HEK293 (cell line): ENCODE measurements around the gene TNS1.

Experiments
- CTCF ChIP-seq: fragments of 450-650 bp; formaldehyde crosslinking; IDR thresholded peaks from 2 replicates; pipeline ENCODE4 v1.5.1; 2016; ENCODE audit warnings: missing biosample characterization, missing genetic modification characterization
- EGR2 ChIP-seq: fragments of 450-650 bp; formaldehyde crosslinking; IDR thresholded peaks from 2 replicates; pipeline ENCODE4 v1.5.1; 2016; ENCODE audit warnings: low read depth, missing biosample characterization, missing genetic modification characterization
- IKZF3 ChIP-seq: fragments of 450-650 bp; IDR thresholded peaks from 2 replicates; pipeline ENCODE4 v1.5.0; 2018; ENCODE audit warnings: missing biosample characterization, mild to moderate bottlenecking, missing genetic modification characterization, moderate library complexity
- KLF10 ChIP-seq: fragments of 450-650 bp; IDR thresholded peaks from 2 replicates; pipeline ENCODE4 v1.5.1; 2018; ENCODE audit warnings: missing biosample characterization, mild to moderate bottlenecking, missing genetic modification characterization
- KLF8 ChIP-seq: fragments of 450-650 bp; formaldehyde crosslinking; IDR thresholded peaks from 2 replicates; pipeline ENCODE4 v1.5.1; 2016; ENCODE audit warnings: missing biosample characterization, missing genetic modification characterization
- MEIS1 ChIP-seq: sonication (generic); formaldehyde crosslinking; IDR thresholded peaks from 2 replicates; pipeline ENCODE4 v1.8.1; 2022; ENCODE audit warnings: missing genetic modification reagents, mild to moderate bottlenecking, borderline replicate concordance
- SP2 ChIP-seq: fragments of 450-650 bp; formaldehyde crosslinking; IDR thresholded peaks from 2 replicates; pipeline ENCODE4 v1.5.1; 2016; ENCODE audit warnings: missing biosample characterization, missing genetic modification characterization
- SP3 ChIP-seq: fragments of 450-650 bp; formaldehyde crosslinking; IDR thresholded peaks from 2 replicates; pipeline ENCODE4 v1.5.1; 2016; ENCODE audit warnings: missing biosample characterization, missing genetic modification characterization
- SP7 ChIP-seq: fragments of 450-650 bp; formaldehyde crosslinking; IDR thresholded peaks from 2 replicates; pipeline ENCODE4 v1.5.1; 2016; ENCODE audit warnings: missing biosample characterization, missing genetic modification characterization
- ZBTB20 ChIP-seq: fragments of 450-650 bp; formaldehyde crosslinking; IDR thresholded peaks from 2 replicates; pipeline ENCODE4 v1.5.1; 2016; ENCODE audit warnings: missing biosample characterization, missing genetic modification characterization
- ZBTB26 ChIP-seq: fragments of 450-650 bp; formaldehyde crosslinking; optimal IDR thresholded peaks from 2 replicates; pipeline ENCODE3; 2016; ENCODE audit warnings: missing biosample characterization, mild to moderate bottlenecking, missing genetic modification characterization
- ZBTB6 ChIP-seq: fragments of 450-650 bp; formaldehyde crosslinking; IDR thresholded peaks from 2 replicates; pipeline ENCODE4 v1.5.1; 2017; ENCODE audit warnings: missing biosample characterization, missing genetic modification characterization
- ZEB2 ChIP-seq: fragments of 450-650 bp; formaldehyde crosslinking; IDR thresholded peaks from 2 replicates; pipeline ENCODE4 v1.5.1; 2016; ENCODE audit warnings: missing biosample characterization, missing genetic modification characterization
- ZFHX2 ChIP-seq: fragments of 450-650 bp; formaldehyde crosslinking; conservative IDR thresholded peaks from 2 replicates; pipeline ENCODE4 v1.5.1; 2016; ENCODE audit warnings: missing biosample characterization, missing genetic modification characterization
- ZIC2 ChIP-seq: fragments of 450-650 bp; formaldehyde crosslinking; IDR thresholded peaks from 2 replicates; pipeline ENCODE4 v1.5.1; 2016; ENCODE audit warnings: missing biosample characterization, missing genetic modification characterization
- ZNF202 ChIP-seq: fragments of 450-650 bp; formaldehyde crosslinking; IDR thresholded peaks from 2 replicates; pipeline ENCODE4 v1.5.1; 2016; ENCODE audit warnings: missing biosample characterization, missing genetic modification characterization, borderline replicate concordance
- ZNF239 ChIP-seq: fragments of 450-650 bp; formaldehyde crosslinking; IDR thresholded peaks from 2 replicates; pipeline ENCODE4 v1.5.1; 2016; ENCODE audit warnings: missing biosample characterization, missing genetic modification characterization
- ZNF350 ChIP-seq: fragments of 450-650 bp; formaldehyde crosslinking; IDR thresholded peaks from 2 replicates; pipeline ENCODE4 v1.5.0; 2017; ENCODE audit warnings: missing biosample characterization, mild to moderate bottlenecking, missing genetic modification characterization
- ZNF366 ChIP-seq: fragments of 450-650 bp; formaldehyde crosslinking; conservative IDR thresholded peaks from 2 replicates; pipeline ENCODE4 v1.5.1; 2016; ENCODE audit warnings: missing biosample characterization, missing genetic modification characterization
- ZNF596 ChIP-seq: fragments of 450-650 bp; IDR thresholded peaks from 2 replicates; pipeline ENCODE4 v1.5.0; 2018; ENCODE audit warnings: missing biosample characterization, mild to moderate bottlenecking, missing genetic modification characterization, moderate library complexity
- ZNF610 ChIP-seq: fragments of 450-650 bp; formaldehyde crosslinking; IDR thresholded peaks from 2 replicates; pipeline ENCODE4 v1.5.1; 2016; ENCODE audit warnings: missing biosample characterization, missing genetic modification characterization, borderline replicate concordance
- ZNF660 ChIP-seq: fragments of 450-650 bp; IDR thresholded peaks from 2 replicates; pipeline ENCODE4 v1.5.1; 2018; ENCODE audit warnings: missing biosample characterization, mild to moderate bottlenecking, missing genetic modification characterization
- ZNF776 ChIP-seq: fragments of 450-650 bp; formaldehyde crosslinking; IDR thresholded peaks from 2 replicates; pipeline ENCODE4 v1.5.0; 2017; ENCODE audit warnings: missing biosample characterization, missing genetic modification characterization, borderline replicate concordance
- ZNF777 ChIP-seq: fragments of 450-650 bp; formaldehyde crosslinking; IDR thresholded peaks from 2 replicates; pipeline ENCODE4 v1.5.1; 2017; ENCODE audit warnings: missing biosample characterization, missing genetic modification characterization, borderline replicate concordance
- TF ChIP-seq, protein P1 (sequence below): fragments of 450-650 bp; formaldehyde crosslinking; IDR thresholded peaks from 2 replicates; pipeline ENCODE4 v1.5.1; 2016; ENCODE audit warnings: missing biosample characterization, missing genetic modification characterization
- TF ChIP-seq, protein P2 (sequence below): fragments of 450-650 bp; formaldehyde crosslinking; IDR thresholded peaks from 2 replicates; pipeline ENCODE4 v1.5.1; 2016; ENCODE audit warnings: missing biosample characterization, missing genetic modification characterization
- TF ChIP-seq, protein P3 (sequence below): fragments of 450-650 bp; formaldehyde crosslinking; IDR thresholded peaks from 2 replicates; pipeline ENCODE4 v1.5.1; 2016; ENCODE audit warnings: missing biosample characterization, missing genetic modification characterization
- TF ChIP-seq, protein P4 (sequence below): fragments of 450-650 bp; formaldehyde crosslinking; IDR thresholded peaks from 2 replicates; pipeline ENCODE4 v1.5.1; 2016; ENCODE audit warnings: missing biosample characterization, missing genetic modification characterization

The TNS1 gene

GRCh38 chr2:218010140-218010983, 7.6 kb upstream of the TNS1 start (continued):
- TF ChIP-seq, protein P1, sequence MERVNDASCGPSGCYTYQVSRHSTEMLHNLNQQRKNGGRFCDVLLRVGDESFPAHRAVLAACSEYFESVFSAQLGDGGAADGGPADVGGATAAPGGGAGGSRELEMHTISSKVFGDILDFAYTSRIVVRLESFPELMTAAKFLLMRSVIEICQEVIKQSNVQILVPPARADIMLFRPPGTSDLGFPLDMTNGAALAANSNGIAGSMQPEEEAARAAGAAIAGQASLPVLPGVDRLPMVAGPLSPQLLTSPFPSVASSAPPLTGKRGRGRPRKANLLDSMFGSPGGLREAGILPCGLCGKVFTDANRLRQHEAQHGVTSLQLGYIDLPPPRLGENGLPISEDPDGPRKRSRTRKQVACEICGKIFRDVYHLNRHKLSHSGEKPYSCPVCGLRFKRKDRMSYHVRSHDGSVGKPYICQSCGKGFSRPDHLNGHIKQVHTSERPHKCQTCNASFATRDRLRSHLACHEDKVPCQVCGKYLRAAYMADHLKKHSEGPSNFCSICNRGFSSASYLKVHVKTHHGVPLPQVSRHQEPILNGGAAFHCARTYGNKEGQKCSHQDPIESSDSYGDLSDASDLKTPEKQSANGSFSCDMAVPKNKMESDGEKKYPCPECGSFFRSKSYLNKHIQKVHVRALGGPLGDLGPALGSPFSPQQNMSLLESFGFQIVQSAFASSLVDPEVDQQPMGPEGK (tag by site-specific recombination) = peak; percentile 52
- TF ChIP-seq SP7 (tag by site-specific recombination) = 0 out of 2 replicates have a peak, but pooled peaks have one; percentile 7
- TF ChIP-seq SP2 = peak; percentile 70
- peak; percentile 49 for TF ChIP-seq ZBTB26
- peak; percentile 97 for TF ChIP-seq ZBTB20 (tag by site-specific recombination)
- TF ChIP-seq ZBTB6 (tag by site-specific recombination) = peak; percentile 65; the same call in 1 of the 2 replicates
- TF ChIP-seq ZNF596 = no peak
- TF ChIP-seq ZFHX2 (tag by site-specific recombination) = peak; percentile 41
- TF ChIP-seq, protein P2, sequence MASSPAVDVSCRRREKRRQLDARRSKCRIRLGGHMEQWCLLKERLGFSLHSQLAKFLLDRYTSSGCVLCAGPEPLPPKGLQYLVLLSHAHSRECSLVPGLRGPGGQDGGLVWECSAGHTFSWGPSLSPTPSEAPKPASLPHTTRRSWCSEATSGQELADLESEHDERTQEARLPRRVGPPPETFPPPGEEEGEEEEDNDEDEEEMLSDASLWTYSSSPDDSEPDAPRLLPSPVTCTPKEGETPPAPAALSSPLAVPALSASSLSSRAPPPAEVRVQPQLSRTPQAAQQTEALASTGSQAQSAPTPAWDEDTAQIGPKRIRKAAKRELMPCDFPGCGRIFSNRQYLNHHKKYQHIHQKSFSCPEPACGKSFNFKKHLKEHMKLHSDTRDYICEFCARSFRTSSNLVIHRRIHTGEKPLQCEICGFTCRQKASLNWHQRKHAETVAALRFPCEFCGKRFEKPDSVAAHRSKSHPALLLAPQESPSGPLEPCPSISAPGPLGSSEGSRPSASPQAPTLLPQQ (tag by site-specific recombination) = peak; percentile 49
- TF ChIP-seq ZIC2 (tag by site-specific recombination) = peak; percentile 88
- no peak for TF ChIP-seq MEIS1 (CRISPR knock-in tag)
- TF ChIP-seq ZNF660 (tag by site-specific recombination) = 0 out of 2 replicates have a peak, but pooled peaks have one; percentile 31
- TF ChIP-seq CTCF (tag by site-specific recombination) = peak; percentile 90
- TF ChIP-seq IKZF3 (tag by site-specific recombination) = peak; percentile 10; the same call in 1 of the 2 replicates
- TF ChIP-seq KLF10 (tag by site-specific recombination) = no peak
- no peak for TF ChIP-seq ZNF350 (tag by site-specific recombination)
- no peak for TF ChIP-seq KLF8
- TF ChIP-seq ZNF610 (tag by site-specific recombination) = peak; percentile 22; the same call in 1 of the 2 replicates
- TF ChIP-seq ZNF366 (tag by site-specific recombination) = no peak
- TF ChIP-seq, protein P3, sequence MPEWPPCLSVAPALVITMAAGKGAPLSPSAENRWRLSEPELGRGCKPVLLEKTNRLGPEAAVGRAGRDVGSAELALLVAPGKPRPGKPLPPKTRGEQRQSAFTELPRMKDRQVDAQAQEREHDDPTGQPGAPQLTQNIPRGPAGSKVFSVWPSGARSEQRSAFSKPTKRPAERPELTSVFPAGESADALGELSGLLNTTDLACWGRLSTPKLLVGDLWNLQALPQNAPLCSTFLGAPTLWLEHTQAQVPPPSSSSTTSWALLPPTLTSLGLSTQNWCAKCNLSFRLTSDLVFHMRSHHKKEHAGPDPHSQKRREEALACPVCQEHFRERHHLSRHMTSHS (tag by site-specific recombination) = no peak
- TF ChIP-seq ZNF202 = no peak
- TF ChIP-seq ZEB2 (tag by site-specific recombination) = peak; percentile 31; the same call in 1 of the 2 replicates
- no peak for TF ChIP-seq ZNF776 (tag by site-specific recombination)
- 0 out of 2 replicates have a peak, but pooled peaks have one; percentile 33 for TF ChIP-seq SP3 (tag by site-specific recombination)
- TF ChIP-seq, protein P4, sequence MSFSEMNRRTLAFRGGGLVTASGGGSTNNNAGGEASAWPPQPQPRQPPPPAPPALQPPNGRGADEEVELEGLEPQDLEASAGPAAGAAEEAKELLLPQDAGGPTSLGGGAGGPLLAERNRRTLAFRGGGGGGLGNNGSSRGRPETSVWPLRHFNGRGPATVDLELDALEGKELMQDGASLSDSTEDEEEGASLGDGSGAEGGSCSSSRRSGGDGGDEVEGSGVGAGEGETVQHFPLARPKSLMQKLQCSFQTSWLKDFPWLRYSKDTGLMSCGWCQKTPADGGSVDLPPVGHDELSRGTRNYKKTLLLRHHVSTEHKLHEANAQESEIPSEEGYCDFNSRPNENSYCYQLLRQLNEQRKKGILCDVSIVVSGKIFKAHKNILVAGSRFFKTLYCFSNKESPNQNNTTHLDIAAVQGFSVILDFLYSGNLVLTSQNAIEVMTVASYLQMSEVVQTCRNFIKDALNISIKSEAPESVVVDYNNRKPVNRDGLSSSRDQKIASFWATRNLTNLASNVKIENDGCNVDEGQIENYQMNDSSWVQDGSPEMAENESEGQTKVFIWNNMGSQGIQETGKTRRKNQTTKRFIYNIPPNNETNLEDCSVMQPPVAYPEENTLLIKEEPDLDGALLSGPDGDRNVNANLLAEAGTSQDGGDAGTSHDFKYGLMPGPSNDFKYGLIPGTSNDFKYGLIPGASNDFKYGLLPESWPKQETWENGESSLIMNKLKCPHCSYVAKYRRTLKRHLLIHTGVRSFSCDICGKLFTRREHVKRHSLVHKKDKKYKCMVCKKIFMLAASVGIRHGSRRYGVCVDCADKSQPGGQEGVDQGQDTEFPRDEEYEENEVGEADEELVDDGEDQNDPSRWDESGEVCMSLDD (tag by site-specific recombination) = peak; percentile 31; the same call in 1 of the 2 replicates
- TF ChIP-seq ZNF239 (tag by site-specific recombination) = no peak
- no peak for TF ChIP-seq ZNF777 (tag by site-specific recombination)
- TF ChIP-seq EGR2 = no peak
